PC-9 (cell line): Measurements from ENCODE around the gene OR6Q1.

ENCODE experiments used
- EZH2 ChIP-seq: fragments of 200-600 bp; sonication (generic); IDR thresholded peaks from 2 replicates; pipeline ENCODE4 v1.8.0; 2017; ENCODE audit warnings: antibody characterized with exemption, low read depth
- TF ChIP-seq, protein P1 (sequence below): fragments of 200-600 bp; sonication (generic); conservative IDR thresholded peaks from 2 replicates; pipeline ENCODE4 v1.6.1; 2017; ENCODE audit warnings: mixed run types, antibody characterized with exemption, mild to moderate bottlenecking, moderate library complexity

DNA sequence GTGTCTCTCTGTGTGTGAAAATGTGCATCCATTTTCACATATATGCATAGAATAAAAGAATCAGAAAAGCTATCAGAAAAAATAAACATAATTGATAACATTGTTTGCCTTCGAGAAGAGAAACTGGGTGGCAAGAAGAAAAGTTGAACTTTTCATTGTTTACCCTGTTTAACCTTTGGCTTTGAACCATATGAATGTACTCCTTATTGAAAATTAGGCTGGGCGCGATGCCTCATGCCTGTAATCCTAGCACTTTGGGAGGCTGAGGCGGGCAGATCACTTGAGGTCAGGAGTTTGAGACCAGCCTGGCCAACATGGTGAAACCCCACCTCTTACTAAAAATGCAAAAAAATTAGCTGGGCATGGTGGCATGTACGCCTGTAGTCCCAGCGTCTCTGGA, 19.0 kb upstream of the OR6Q1 start:
- TF ChIP-seq, protein P1, sequence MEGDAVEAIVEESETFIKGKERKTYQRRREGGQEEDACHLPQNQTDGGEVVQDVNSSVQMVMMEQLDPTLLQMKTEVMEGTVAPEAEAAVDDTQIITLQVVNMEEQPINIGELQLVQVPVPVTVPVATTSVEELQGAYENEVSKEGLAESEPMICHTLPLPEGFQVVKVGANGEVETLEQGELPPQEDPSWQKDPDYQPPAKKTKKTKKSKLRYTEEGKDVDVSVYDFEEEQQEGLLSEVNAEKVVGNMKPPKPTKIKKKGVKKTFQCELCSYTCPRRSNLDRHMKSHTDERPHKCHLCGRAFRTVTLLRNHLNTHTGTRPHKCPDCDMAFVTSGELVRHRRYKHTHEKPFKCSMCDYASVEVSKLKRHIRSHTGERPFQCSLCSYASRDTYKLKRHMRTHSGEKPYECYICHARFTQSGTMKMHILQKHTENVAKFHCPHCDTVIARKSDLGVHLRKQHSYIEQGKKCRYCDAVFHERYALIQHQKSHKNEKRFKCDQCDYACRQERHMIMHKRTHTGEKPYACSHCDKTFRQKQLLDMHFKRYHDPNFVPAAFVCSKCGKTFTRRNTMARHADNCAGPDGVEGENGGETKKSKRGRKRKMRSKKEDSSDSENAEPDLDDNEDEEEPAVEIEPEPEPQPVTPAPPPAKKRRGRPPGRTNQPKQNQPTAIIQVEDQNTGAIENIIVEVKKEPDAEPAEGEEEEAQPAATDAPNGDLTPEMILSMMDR, result no peak
- no peak for TF ChIP-seq EZH2
